ENCODE data around the gene DBN1. TPM values are rescaled to one million over a fixed set of nuclear protein-coding genes. Genes with fewer than 3 reads are reported as not detected.

DBN1 gene
- polyA plus RNA-seq, 1 donor (not counting 4 experiments of a cell fraction or from before 2014, with no cell fraction given), result 59.4 TPM

GRCh38 chr5:177491983-177492746 is 18.7 kb upstream of the DBN1 start:
- H2AFZ ChIP-seq (ENCODE audit: control insufficient read depth, low read length), result no peak overlapping the region
- FAIRE-seq, result no peak

GRCh38 chr5:177491429-177491945 is 18.1 kb upstream of the DBN1 start:
- Histone ChIP-seq H3K4me1 (ENCODE audit: control insufficient read depth, extremely low read depth, insufficient read depth, low read length) (peaks cover 32% of the 10 kb centered on the region), H3K27me3 (ENCODE audit: control insufficient read depth, extremely low read depth, insufficient read depth, low read length) (no peaks in the 10 kb centered on the region), H3K9ac (ENCODE audit: control insufficient read depth, extremely low read depth, insufficient read depth, low read length) (no peak overlapping the region), H3K4me2 (ENCODE audit: control insufficient read depth, extremely low read depth, insufficient read depth, low read depth, low read length) (no peak overlapping the region), H3K9me1 (ENCODE audit: control insufficient read depth, extremely low read depth, insufficient read depth, low read length) (peaks cover 4% of the 10 kb centered on the region), H4K20me1 (ENCODE audit: control insufficient read depth, extremely low read depth, insufficient read depth, low read length) (peaks cover 7% of the 10 kb centered on the region), H2AFZ (ENCODE audit: control insufficient read depth, low read length) (no peak overlapping the region), H3K79me2 (ENCODE audit: control insufficient read depth, insufficient read depth, low read length) (peaks cover 27% of the 10 kb centered on the region), H3K36me3 (ENCODE audit: control insufficient read depth in 2 of 2, extremely low read depth in 1 of 2, insufficient read depth in 2 of 2, low read length in 2 of 2) (peaks cover 33 to 45% of the 10 kb centered on the region in 2 experiments), H3K27ac (ENCODE audit: control insufficient read depth, insufficient read depth, low read length) (no peak overlapping the region), H3K4me3 (ENCODE audit: control insufficient read depth in 2 of 3, extremely low read depth in 1 of 3, insufficient read depth in 2 of 3, low read depth in 1 of 3, low read length in 3 of 3) (no peak overlapping the region), H3K9me3 (ENCODE audit: control insufficient read depth, low read depth, low read length) (no peaks in the 10 kb centered on the region)
- DNase-seq (ENCODE audit: low read depth, low spot score), result no peak
- dilution Hi-C loops (cut with MboI; ENCODE audit: extremely low pct_ligation_motif_present, low sequenced_read_pairs), result no loop called here
- TF ChIP-seq EZH2 (IDR thresholded peaks at IDR 0.05; ENCODE audit: low read length) (no peak), CTCF (optimal IDR thresholded peaks at IDR 0.05 in 1 of 3, IDR thresholded peaks at IDR 0.05 in 1 of 3, conservative IDR thresholded peaks at IDR 0.05 in 1 of 3; ENCODE audit: extremely low read depth in 1 of 3, insufficient read depth in 2 of 3, low read length in 3 of 3) (peak in 2 of 3 experiments; percentile 54 to 67)
- no peak for FAIRE-seq

More at GRCh38 chr5:177491983-177492746, 18.7 kb upstream of the DBN1 start:
- H3K27ac ChIP-seq (ENCODE audit: control insufficient read depth, insufficient read depth, low read length), result no peak overlapping the region
- H3K79me2 ChIP-seq (ENCODE audit: control insufficient read depth, insufficient read depth, low read length), result peaks cover 29% of the 10 kb centered on the region
- H3K9me1 ChIP-seq (ENCODE audit: control insufficient read depth, extremely low read depth, insufficient read depth, low read length), result peaks cover 4% of the 10 kb centered on the region
- H3K27me3 ChIP-seq (ENCODE audit: control insufficient read depth, extremely low read depth, insufficient read depth, low read length), result no peaks in the 10 kb centered on the region
- H3K4me1 ChIP-seq (ENCODE audit: control insufficient read depth, extremely low read depth, insufficient read depth, low read length), result peaks cover 32% of the 10 kb centered on the region
- TF ChIP-seq EZH2 (IDR thresholded peaks at IDR 0.05; ENCODE audit: low read length) (no peak), CTCF (optimal IDR thresholded peaks at IDR 0.05 in 1 of 3, IDR thresholded peaks at IDR 0.05 in 1 of 3, conservative IDR thresholded peaks at IDR 0.05 in 1 of 3; ENCODE audit: extremely low read depth in 1 of 3, insufficient read depth in 2 of 3, low read length in 3 of 3) (no peak)
- peaks cover 7% of the 10 kb centered on the region for H4K20me1 ChIP-seq (ENCODE audit: control insufficient read depth, extremely low read depth, insufficient read depth, low read length)
- H3K4me2 ChIP-seq (ENCODE audit: control insufficient read depth, extremely low read depth, insufficient read depth, low read depth, low read length), result no peak overlapping the region
- H3K9me3 ChIP-seq (ENCODE audit: control insufficient read depth, low read depth, low read length), result no peaks in the 10 kb centered on the region
- peaks cover 32 to 44% of the 10 kb centered on the region in 2 experiments for H3K36me3 ChIP-seq (ENCODE audit: control insufficient read depth in 2 of 2, extremely low read depth in 1 of 2, insufficient read depth in 2 of 2, low read length in 2 of 2)
- no peak for DNase-seq (ENCODE audit: low read depth, low spot score)
- H3K4me3 ChIP-seq (ENCODE audit: control insufficient read depth in 2 of 3, extremely low read depth in 1 of 3, insufficient read depth in 2 of 3, low read depth in 1 of 3, low read length in 3 of 3), result no peak overlapping the region
- H3K9ac ChIP-seq (ENCODE audit: control insufficient read depth, extremely low read depth, insufficient read depth, low read length), result no peak overlapping the region
- dilution Hi-C loops (cut with MboI; ENCODE audit: extremely low pct_ligation_motif_present, low sequenced_read_pairs), result no loop called here
